ENCODE measurements around the gene MAP4K4. TPM values are rescaled to one million over a fixed set of nuclear protein-coding genes. Genes with fewer than 3 reads are reported as not detected.

MAP4K4 gene
- total RNA-seq, 1 experiment from 2014 or later, result 132 TPM

DNA sequence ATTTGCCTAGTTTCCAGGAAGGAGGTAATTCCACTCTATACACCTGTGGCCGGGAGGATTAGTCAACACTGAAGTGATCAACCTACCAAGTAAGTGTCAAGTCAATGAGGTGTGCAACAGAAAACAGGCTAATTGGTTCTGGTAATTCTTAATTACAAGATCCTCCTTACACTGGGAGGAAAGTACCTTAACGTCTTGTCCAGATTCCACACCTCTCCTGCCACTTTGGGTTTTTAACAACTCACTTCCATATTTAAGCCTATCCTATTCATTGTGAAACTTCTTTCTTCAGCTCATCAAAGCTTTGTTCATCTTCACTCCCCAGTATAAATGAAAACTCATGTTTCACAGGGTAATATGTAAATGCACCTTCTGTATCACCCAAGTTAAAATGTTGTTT is 22.0 kb upstream of the MAP4K4 start:
- Mint-ChIP-seq H3K4me3 (no peak overlapping the region), H3K27me3 (ENCODE audit: low read depth) (no peaks in the 10 kb centered on the region; the same call in 1 of the 2 replicates), H3K36me3 (ENCODE audit: insufficient read depth in 1 of 3, low read depth in 3 of 3) (peaks cover 2 to 14% (median 10%) of the 10 kb centered on the region in 3 experiments; a peak in 6 of 7 replicates), H3K27ac (no peak overlapping the region), H3K4me1 (no peaks in the 10 kb centered on the region), H3K9me3 (peaks cover 12 to 14% of the 10 kb centered on the region in 2 experiments)
- Histone ChIP-seq H3T11ph (ENCODE audit: low read length) (no peak overlapping the region), H2BK20ac (ENCODE audit: low read depth, low read length, poor library complexity, severe bottlenecking) (no peak overlapping the region), H2BK120ac (ENCODE audit: low read depth, low read length, poor library complexity, severe bottlenecking) (no peak overlapping the region), H3K18ac (ENCODE audit: insufficient read length, low read depth, low read length) (no peak overlapping the region), H3K23ac (ENCODE audit: insufficient read length, low read depth, low read length) (no peak overlapping the region), H3K79me2 (ENCODE audit: insufficient read depth, low read length) (no peaks in the 10 kb centered on the region), H3K27ac (ENCODE audit: insufficient read length, low read depth, low read length) (no peak overlapping the region), H3K9me3 (ENCODE audit: control insufficient read depth, low read depth, low read length) (no peaks in the 10 kb centered on the region), H4K8ac (replicated peaks; ENCODE audit: insufficient read length, low read depth, low read length) (no peak overlapping the region), H3K23me2 (ENCODE audit: insufficient read length, low read depth, low read length, poor library complexity, severe bottlenecking) (no peaks in the 10 kb centered on the region), H4K5ac (ENCODE audit: insufficient read length, low read depth, low read length) (no peak overlapping the region), H4K20me1 (ENCODE audit: control insufficient read depth, insufficient read depth, insufficient read length) (no peaks in the 10 kb centered on the region), H2BK15ac (ENCODE audit: low read depth, low read length) (no peak overlapping the region), H3K4ac (ENCODE audit: low read depth, low read length) (no peak overlapping the region), H3K4me1 (ENCODE audit: insufficient read depth, low read length) (no peaks in the 10 kb centered on the region; the same call in 1 of the 2 replicates), H3K14ac (ENCODE audit: insufficient read depth, low read length) (no peak overlapping the region), H3K9ac (ENCODE audit: extremely low read depth, insufficient read length, low read length) (no peak overlapping the region), H3K27me3 (ENCODE audit: insufficient read depth, low read length) (no peaks in the 10 kb centered on the region), H4K91ac (ENCODE audit: insufficient read length, low read depth, low read length) (no peak overlapping the region), H2BK12ac (ENCODE audit: insufficient read length, low read depth, low read length) (no peak overlapping the region), H3K4me2 (ENCODE audit: insufficient read depth, insufficient read length, low read length) (no peak overlapping the region), H2AFZ (ENCODE audit: low read length) (no peak overlapping the region), H2AK5ac (ENCODE audit: insufficient read length, low read length) (no peak overlapping the region), H2BK5ac (ENCODE audit: insufficient read length, low read length) (no peak overlapping the region), H3K56ac (ENCODE audit: insufficient read length, low read depth, low read length) (no peak overlapping the region), H3K79me1 (ENCODE audit: insufficient read depth, low read depth, low read length, poor library complexity, severe bottlenecking) (no peaks in the 10 kb centered on the region)
- TF ChIP-seq CTCF (conservative IDR thresholded peaks at IDR 0.05), result no peak
- no CpG with 5 or more reads among the region's 2 CpGs for WGBS (ENCODE audit: extremely low coverage, insufficient read length, low lambda C conversion rate)
- DNase-seq, result no peak

Measured in H9 (cell line).